ENCODE data around the gene RNASE12. TPM values are rescaled to one million over a fixed set of nuclear protein-coding genes. Genes with fewer than 3 reads are reported as not detected.
"Not testable (repeated sequence)": the region's sequence is repeated elsewhere in the genome, so short reads cannot be mapped to it uniquely, and the experiment has no call there.

RNASE12 gene
- total and polyA plus RNA-seq, 8 donors: not detected

DNA sequence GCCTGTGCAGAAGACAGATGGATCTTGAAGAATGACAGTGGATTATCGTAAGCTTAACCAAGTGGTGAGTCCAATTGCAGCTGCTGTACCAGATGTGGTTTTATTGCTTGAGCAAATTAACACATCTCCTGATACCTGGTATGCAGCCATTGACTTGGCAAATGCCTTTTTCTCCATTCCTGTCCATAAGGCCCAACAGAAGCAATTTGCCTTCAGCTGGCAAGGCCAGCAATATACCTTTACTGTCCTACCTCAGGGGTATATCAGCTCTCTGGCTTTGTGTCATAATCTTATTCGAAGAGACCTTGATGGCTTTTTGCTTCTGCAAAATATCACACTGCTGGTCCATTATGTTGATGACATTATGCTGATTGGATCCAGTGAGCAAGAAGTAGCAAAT, 21.3 kb downstream of the RNASE12 start:
- WGBS, 5 donors: 86 to 99% (median 92%) methylated on average over 2 of the region's 2 CpGs
- intact Hi-C loops (cut with DNase I; ENCODE audit: low total_unique reads): not testable (repeated sequence)

DNA sequence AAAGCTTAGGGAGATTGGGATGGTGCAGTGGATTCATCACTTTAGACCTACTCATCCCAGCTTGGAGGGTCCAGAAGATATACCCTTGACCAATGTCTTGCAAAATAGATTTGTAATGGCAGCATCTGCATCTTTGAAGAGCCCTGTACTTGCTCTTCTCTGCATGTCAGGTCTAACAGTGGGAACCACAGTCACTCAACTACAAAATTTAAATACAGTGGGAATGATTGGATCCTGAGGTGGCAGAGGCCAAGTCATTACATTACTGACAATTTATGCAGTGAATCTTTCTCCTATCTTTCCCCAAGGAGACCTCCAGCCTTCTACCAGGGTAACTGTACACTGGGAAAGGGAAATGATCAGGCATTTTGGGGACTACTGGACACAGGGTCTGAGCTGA, 22.1 kb downstream of the RNASE12 start:
- no peak for DNase-seq
- no peaks in the 10 kb centered on the region for H3K4me1 ChIP-seq
- TF ChIP-seq POLR2AphosphoS5 (IDR thresholded peaks at IDR 0.05): no peak
- no peak for TF ChIP-seq EP300 (IDR thresholded peaks at IDR 0.05)
- TF ChIP-seq, protein P1, sequence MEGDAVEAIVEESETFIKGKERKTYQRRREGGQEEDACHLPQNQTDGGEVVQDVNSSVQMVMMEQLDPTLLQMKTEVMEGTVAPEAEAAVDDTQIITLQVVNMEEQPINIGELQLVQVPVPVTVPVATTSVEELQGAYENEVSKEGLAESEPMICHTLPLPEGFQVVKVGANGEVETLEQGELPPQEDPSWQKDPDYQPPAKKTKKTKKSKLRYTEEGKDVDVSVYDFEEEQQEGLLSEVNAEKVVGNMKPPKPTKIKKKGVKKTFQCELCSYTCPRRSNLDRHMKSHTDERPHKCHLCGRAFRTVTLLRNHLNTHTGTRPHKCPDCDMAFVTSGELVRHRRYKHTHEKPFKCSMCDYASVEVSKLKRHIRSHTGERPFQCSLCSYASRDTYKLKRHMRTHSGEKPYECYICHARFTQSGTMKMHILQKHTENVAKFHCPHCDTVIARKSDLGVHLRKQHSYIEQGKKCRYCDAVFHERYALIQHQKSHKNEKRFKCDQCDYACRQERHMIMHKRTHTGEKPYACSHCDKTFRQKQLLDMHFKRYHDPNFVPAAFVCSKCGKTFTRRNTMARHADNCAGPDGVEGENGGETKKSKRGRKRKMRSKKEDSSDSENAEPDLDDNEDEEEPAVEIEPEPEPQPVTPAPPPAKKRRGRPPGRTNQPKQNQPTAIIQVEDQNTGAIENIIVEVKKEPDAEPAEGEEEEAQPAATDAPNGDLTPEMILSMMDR (IDR thresholded peaks at IDR 0.05): no peak
- TF ChIP-seq POLR2A (IDR thresholded peaks at IDR 0.05): no peak
- no peak overlapping the region for H3K4me3 ChIP-seq
- H3K9me3 ChIP-seq: peaks cover 0 to 22% (median 21%) of the 10 kb centered on the region in 4 donors
- no peaks in the 10 kb centered on the region for H3K36me3 ChIP-seq
- intact Hi-C loops (cut with DNase I; ENCODE audit: low total_unique reads): no loop called here
- H3K27ac ChIP-seq: no peak overlapping the region
- H3K27me3 ChIP-seq: no peaks in the 10 kb centered on the region

More for the DNA sequence above, 21.3 kb downstream of the RNASE12 start:
- not testable (repeated sequence) for H3K4me3 ChIP-seq, H3K27me3 ChIP-seq, H3K36me3 ChIP-seq, H3K4me1 ChIP-seq, H3K27ac ChIP-seq, DNase-seq
- peaks cover 0 to 22% (median 21%) of the 10 kb centered on the region in 4 donors for H3K9me3 ChIP-seq

DNA sequence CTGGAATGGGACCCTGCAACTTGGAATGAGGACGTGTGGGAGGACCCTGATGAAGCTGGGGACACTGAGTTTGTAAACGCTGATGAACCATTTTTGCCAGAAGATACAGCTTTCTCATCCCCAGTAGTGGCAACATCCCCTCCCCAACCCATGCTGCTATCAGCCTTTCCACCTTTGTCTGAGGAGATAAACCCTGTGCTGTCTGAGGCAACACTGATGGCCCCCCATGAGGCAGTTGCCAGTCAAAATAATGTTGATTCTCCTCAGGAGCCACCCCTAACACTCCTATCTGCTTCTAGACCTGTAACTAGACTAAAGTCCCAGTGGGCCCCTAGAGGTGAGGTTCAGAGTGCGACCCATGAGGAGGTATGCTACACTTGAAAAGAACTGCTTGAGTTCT, 22.8 kb downstream of the RNASE12 start:
- Histone ChIP-seq H3K9me3 (peaks cover 0 to 22% (median 21%) of the 10 kb centered on the region in 4 donors), H3K27ac (no peak overlapping the region), H3K4me1 (no peaks in the 10 kb centered on the region), H3K36me3 (no peaks in the 10 kb centered on the region), H3K27me3 (no peaks in the 10 kb centered on the region), H3K4me3 (no peak overlapping the region)
- WGBS, 5 donors: 69 to 93% (median 83%) methylated on average over 3 of the region's 3 CpGs
- intact Hi-C loops (cut with DNase I; ENCODE audit: low total_unique reads): no loop called here
- DNase-seq: no peak
- TF ChIP-seq POLR2A (IDR thresholded peaks at IDR 0.05) (no peak), POLR2AphosphoS5 (IDR thresholded peaks at IDR 0.05) (no peak), EP300 (IDR thresholded peaks at IDR 0.05) (no peak)
- TF ChIP-seq, protein P1 (IDR thresholded peaks at IDR 0.05): no peak

DNA sequence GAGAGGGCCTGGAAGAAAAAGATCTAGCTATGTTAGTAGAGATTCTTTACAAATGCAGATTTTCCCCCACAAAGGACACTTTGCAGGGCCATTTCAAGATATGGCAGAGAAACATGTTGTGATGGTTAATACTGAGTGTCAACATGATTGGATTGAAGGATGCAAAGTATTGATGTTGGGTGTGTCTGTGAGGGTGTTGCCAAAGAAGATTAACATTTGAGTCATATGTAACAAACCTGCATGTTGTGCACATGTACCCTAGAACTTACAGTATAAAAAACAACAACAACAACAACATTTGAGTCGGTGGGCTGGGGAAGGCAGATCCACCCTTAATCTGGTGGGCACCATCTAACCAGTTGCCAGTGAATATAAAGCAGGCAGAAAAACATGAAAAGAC, 24.0 kb downstream of the RNASE12 start:
- H3K4me1 ChIP-seq; H3K27ac ChIP-seq; H3K27me3 ChIP-seq; H3K4me3 ChIP-seq; DNase-seq; intact Hi-C loops (cut with DNase I; ENCODE audit: low total_unique reads); H3K36me3 ChIP-seq: not testable (repeated sequence)
- WGBS, 5 donors: 68 to 90% (median 74%) methylated on average over 1 of the region's 1 CpG
- peaks cover 0 to 22% (median 21%) of the 10 kb centered on the region in 4 donors for H3K9me3 ChIP-seq

DNA sequence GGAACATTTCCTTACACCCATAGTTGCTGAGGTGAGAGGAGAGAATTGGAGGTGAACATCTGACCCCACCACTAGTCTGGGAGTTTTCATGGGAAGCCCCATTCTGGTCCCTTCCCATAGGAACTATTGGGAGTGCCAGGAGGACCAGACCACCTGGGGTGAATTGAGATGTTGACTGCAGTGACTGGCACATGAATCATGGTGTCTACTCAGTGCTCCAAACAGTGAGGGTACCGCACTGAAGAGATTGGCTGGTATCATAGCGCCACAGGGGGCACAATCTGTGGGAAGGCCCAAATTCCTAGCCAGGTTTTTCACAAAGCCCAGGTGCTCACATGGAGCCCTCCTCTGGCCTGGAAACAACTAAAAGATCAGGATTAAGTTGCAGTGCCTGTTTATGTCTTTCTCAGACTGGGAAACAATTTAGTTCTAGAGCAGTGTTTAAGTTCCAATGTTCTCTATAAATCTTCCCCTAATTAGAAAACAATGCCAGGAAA, 26.6 kb downstream of the RNASE12 start:
- peaks cover 0 to 18% (median 17%) of the 10 kb centered on the region in 4 donors for H3K9me3 ChIP-seq
- 80 to 100% (median 88%) methylated on average over 2 of the region's 2 CpGs for WGBS, 5 donors
- no peak overlapping the region for H3K4me3 ChIP-seq
- TF ChIP-seq POLR2A (IDR thresholded peaks at IDR 0.05) (no peak), EP300 (IDR thresholded peaks at IDR 0.05) (no peak), POLR2AphosphoS5 (IDR thresholded peaks at IDR 0.05) (no peak)
- TF ChIP-seq, protein P1 (IDR thresholded peaks at IDR 0.05): no peak
- H3K36me3 ChIP-seq: no peaks in the 10 kb centered on the region
- no peak for DNase-seq
- no peak overlapping the region for H3K27ac ChIP-seq
- intact Hi-C loops (cut with DNase I; ENCODE audit: low total_unique reads): no loop called here
- no peaks in the 10 kb centered on the region for H3K4me1 ChIP-seq
- no peaks in the 10 kb centered on the region for H3K27me3 ChIP-seq

Data from stomach (tissue), 9 donors.